ENCODE data around the gene TCERG1. TPM values are rescaled to one million over a fixed set of nuclear protein-coding genes. Genes with fewer than 3 reads are reported as not detected.
A peak's percentile ranks its signal among the peaks of the same experiment; 100 is the strongest.

TCERG1 gene
- total RNA-seq (10 to 100 TPM; 20.9 to 44.3 (median 44.0) TPM), polyA plus RNA-seq (10 to 100 TPM; 18.4 to 30.5 (median 23.5) TPM)
- long read RNA-seq, donor 1, full-length matches to known transcripts = 2 of 26 reads
- long read RNA-seq, donor 1, partial matches to known transcripts = 20 of 26 reads
- long read RNA-seq, donor 1, other reads (novel, unspliced or antisense) = 4 of 26 reads
- long read RNA-seq, donor 2, full-length matches to known transcripts = 4 of 35 reads
- long read RNA-seq, donor 2, partial matches to known transcripts = 26 of 35 reads
- long read RNA-seq, donor 2, other reads (novel, unspliced or antisense) = 5 of 35 reads

DNA sequence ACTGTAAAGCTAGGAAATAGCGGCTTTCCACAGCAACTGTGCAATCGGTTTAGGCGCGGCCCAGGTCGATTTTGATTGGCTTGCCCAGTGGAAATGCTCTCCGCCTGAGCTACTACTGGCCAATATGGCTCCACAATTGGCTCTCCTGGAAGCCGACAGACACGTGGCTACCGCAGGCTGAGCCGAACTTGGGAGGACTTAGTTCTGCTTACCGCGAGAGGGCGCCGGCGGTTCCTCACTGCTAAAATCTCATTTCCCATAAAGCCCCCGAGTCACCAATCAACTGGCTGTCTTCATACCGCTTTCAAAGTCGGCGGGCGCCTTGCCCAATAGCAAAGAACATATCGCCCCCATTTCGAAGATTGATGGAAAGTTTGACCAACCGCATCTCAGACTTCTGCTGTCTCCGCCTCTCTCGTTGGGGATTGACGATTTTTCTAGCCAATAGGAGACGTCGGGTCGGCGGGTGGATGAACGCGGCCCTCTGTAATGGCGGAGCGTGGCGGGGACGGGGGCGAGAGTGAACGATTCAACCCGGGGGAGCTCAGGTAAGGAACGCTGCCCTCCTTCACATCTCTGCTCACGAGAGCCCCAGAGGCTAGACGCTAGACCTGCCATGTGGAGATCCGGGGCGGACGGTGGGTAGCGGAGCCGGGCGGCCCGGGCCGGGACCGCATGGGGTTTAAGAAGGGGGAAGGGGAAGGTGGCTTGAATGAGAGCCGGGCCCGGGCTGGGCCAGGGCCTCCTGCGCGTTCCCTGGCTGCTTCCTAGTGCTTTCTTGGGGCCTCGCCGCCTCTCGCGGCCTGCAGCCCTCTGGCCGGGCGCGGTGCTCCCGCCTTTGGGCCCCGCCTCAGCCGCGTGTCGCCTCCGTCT, at the start of gene TCERG1:
Gene TCERG1 (plus strand): TSS at position 473 of the 873 bp plus-strand sequence. CDS start 17 bp downstream, at position 490.
- intact Hi-C loops (cut with DNase I) = no loop called here
- ATAC-seq (peak; percentile 97 to 98 (median 97)), DNase-seq (peak; percentile 100)
- 0 to 1% (median 1%) methylated on average over 50 to 68 of the region's 68 CpGs for WGBS, 3 donors
- Histone ChIP-seq H3K27ac (peak within 1 kb of the TSS; percentile 91), H3K4me3 (peak within 1 kb of the TSS; percentile 96), H3K27me3 (ENCODE audit: insufficient read depth in 3 of 3, low read length in 2 of 3) (no peaks in the 10 kb centered on the region), H3K36me3 (ENCODE audit: insufficient read depth in 1 of 2, low read depth in 1 of 2) (no peaks in the 10 kb centered on the region), H3K4me1 (peaks cover 32% of the 10 kb centered on the region), H3K9me3 (peaks cover 4% of the 10 kb centered on the region)
- TF ChIP-seq, protein P1, sequence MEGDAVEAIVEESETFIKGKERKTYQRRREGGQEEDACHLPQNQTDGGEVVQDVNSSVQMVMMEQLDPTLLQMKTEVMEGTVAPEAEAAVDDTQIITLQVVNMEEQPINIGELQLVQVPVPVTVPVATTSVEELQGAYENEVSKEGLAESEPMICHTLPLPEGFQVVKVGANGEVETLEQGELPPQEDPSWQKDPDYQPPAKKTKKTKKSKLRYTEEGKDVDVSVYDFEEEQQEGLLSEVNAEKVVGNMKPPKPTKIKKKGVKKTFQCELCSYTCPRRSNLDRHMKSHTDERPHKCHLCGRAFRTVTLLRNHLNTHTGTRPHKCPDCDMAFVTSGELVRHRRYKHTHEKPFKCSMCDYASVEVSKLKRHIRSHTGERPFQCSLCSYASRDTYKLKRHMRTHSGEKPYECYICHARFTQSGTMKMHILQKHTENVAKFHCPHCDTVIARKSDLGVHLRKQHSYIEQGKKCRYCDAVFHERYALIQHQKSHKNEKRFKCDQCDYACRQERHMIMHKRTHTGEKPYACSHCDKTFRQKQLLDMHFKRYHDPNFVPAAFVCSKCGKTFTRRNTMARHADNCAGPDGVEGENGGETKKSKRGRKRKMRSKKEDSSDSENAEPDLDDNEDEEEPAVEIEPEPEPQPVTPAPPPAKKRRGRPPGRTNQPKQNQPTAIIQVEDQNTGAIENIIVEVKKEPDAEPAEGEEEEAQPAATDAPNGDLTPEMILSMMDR (IDR thresholded peaks at IDR 0.05) = peak; percentile 66

DNA sequence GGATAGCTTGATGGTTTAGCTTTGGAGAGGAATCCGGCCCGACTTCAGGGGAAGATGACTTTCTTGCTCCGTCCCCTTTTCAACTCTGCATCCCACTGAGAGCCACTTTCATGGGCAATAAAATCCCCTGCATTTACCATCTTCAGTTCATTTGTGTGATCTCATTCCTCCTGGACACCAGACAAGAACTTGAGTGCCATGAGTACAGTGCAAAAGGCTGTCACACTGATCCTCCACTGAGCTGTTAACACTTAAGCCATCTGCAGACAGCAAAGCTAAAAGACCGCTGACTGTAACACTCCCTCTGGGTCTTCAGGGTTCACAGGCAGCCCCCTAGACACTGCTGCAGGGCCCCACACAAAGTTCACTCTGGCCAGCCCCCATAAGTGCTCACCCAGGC, 48.3 kb upstream of the TCERG1 start:
- intact Hi-C loops (cut with DNase I) = no loop called here
- Histone ChIP-seq H3K4me3 (no peak overlapping the region), H3K27me3 (ENCODE audit: insufficient read depth in 3 of 3, low read length in 2 of 3) (peaks cover 0 to 4% (median 0%) of the 10 kb centered on the region in 3 donors), H3K4me1 (no peaks in the 10 kb centered on the region), H3K27ac (no peak overlapping the region), H3K9me3 (no peaks in the 10 kb centered on the region), H3K36me3 (ENCODE audit: insufficient read depth in 1 of 2, low read depth in 1 of 2) (no peaks in the 10 kb centered on the region)
- 85 to 87% (median 86%) methylated on average over 4 of the region's 4 CpGs for WGBS, 3 donors
- no peak for ATAC-seq
- TF ChIP-seq, protein P1 (IDR thresholded peaks at IDR 0.05) = no peak
- DNase-seq = no peak

DNA sequence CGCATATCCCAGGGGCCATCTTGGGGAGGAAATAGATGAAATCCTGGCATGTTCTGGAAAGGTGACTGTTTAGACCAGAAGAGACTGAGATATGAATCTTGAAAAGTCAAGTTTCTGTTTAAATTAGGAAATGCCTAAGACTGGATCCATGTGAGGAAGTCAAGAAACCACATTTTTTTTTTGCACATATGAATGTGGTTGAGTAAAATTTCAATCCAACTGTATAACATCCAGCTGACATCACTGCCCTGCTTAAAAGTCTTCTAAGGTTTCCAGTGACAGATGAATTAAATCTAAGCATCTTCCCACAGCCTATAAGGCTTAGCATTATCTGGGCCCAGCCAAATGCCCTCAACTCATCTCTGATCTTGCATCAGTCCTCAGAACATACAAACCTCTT, 47.7 kb upstream of the TCERG1 start:
- DNase-seq (no peak), ATAC-seq (no peak)
- no peaks in the 10 kb centered on the region for H3K9me3 ChIP-seq
- H3K4me3 ChIP-seq = no peak overlapping the region
- H3K4me1 ChIP-seq = no peaks in the 10 kb centered on the region
- intact Hi-C loops (cut with DNase I) = no loop called here
- peaks cover 0 to 4% (median 2%) of the 10 kb centered on the region in 3 donors for H3K27me3 ChIP-seq (ENCODE audit: insufficient read depth in 3 of 3, low read length in 2 of 3)
- no peaks in the 10 kb centered on the region for H3K36me3 ChIP-seq (ENCODE audit: insufficient read depth in 1 of 2, low read depth in 1 of 2)
- TF ChIP-seq, protein P1 (IDR thresholded peaks at IDR 0.05) = no peak
- 84 to 94% (median 91%) methylated on average over 1 of the region's 1 CpG for WGBS, 3 donors
- H3K27ac ChIP-seq = no peak overlapping the region

DNA sequence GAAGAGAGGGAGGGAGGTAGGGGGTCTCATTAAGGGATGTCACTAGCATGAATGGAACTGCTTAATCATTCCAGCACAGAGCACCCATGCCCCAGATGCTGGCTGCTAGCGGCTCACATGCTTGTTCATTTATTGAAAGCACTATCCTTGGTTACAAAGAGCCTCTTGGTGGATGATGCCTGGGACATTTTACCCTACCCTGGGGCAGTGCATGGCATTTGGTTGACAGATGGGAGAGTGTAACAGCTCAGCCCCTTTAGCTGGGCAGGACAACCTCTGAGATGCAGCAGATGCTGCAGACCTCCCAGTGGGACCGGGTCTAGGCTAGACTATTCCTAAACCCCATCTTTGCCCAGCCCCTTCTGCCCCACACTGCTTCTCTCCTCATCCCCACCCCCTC, 46.9 kb upstream of the TCERG1 start:
- WGBS, 3 donors = 68 to 83% (median 79%) methylated on average over 2 of the region's 2 CpGs
- Histone ChIP-seq H3K4me1 (no peaks in the 10 kb centered on the region), H3K27me3 (ENCODE audit: insufficient read depth in 3 of 3, low read length in 2 of 3) (peaks cover 0 to 4% (median 2%) of the 10 kb centered on the region in 3 donors), H3K36me3 (ENCODE audit: insufficient read depth in 1 of 2, low read depth in 1 of 2) (no peaks in the 10 kb centered on the region), H3K9me3 (no peaks in the 10 kb centered on the region), H3K27ac (no peak overlapping the region), H3K4me3 (no peak overlapping the region)
- DNase-seq (no peak), ATAC-seq (no peak)
- TF ChIP-seq, protein P1 (IDR thresholded peaks at IDR 0.05) = no peak
- intact Hi-C loops (cut with DNase I) = no loop called here
